ENCODE data around the gene SOX15. TPM values are rescaled to one million over a fixed set of nuclear protein-coding genes. Genes with fewer than 3 reads are reported as not detected.

Gene SOX15

GRCh38 chr17:7541074-7541621 is 48.7 kb downstream of the SOX15 start:
- no peak overlapping the region for H2AK5ac ChIP-seq (ENCODE audit: low read depth, low read length)
- no peak for DNase-seq (ENCODE audit: low spot score)

GRCh38 chr17:7538891-7539545 is 50.9 kb downstream of the SOX15 start:
- H2BK15ac ChIP-seq (ENCODE audit: low read length): no peak overlapping the region
- no peak overlapping the region for H3K27ac ChIP-seq (replicated peaks; ENCODE audit: low read length)
- H3K4ac ChIP-seq (ENCODE audit: low read length): no peak overlapping the region
- no peak overlapping the region for H2BK12ac ChIP-seq (ENCODE audit: low read length)
- peaks cover 9 to 13% of the 10 kb centered on the region in 2 donors for H3K9me3 ChIP-seq (replicated peaks in 1 of 2; ENCODE audit: control insufficient read depth in 2 of 2, insufficient read depth in 1 of 2, low read depth in 1 of 2, low read length in 2 of 2)
- H3K9ac ChIP-seq (ENCODE audit: low read depth, low read length, poor library complexity): no peak overlapping the region
- H3K79me1 ChIP-seq (ENCODE audit: low read depth, low read length): no peaks in the 10 kb centered on the region
- no peak overlapping the region for H4K8ac ChIP-seq (ENCODE audit: low read depth, low read length)
- peak overlapping the region; percentile 64 for H2AFZ ChIP-seq (ENCODE audit: low read length)
- no peak overlapping the region for H2BK120ac ChIP-seq (ENCODE audit: low read depth, low read length)
- peaks cover 0 to 8% (median 0%) of the 10 kb centered on the region in 3 experiments for H3K27me3 ChIP-seq (ENCODE audit: control insufficient read depth in 3 of 3, insufficient read depth in 3 of 3, low read depth in 1 of 3, low read length in 3 of 3)
- no peak overlapping the region for H3K4me2 ChIP-seq (ENCODE audit: insufficient read depth, low read length, poor library complexity, severe bottlenecking)
- no peaks in the 10 kb centered on the region for H3K36me3 ChIP-seq (replicated peaks in 1 of 2; ENCODE audit: control insufficient read depth in 2 of 2, insufficient read depth in 2 of 2, low read length in 2 of 2)
- H3K14ac ChIP-seq (ENCODE audit: low read length): no peak overlapping the region
- no peaks in the 10 kb centered on the region for H3K4me1 ChIP-seq (ENCODE audit: control insufficient read depth in 2 of 2, insufficient read depth in 1 of 2, low read depth in 1 of 2, low read length in 2 of 2)
- H4K91ac ChIP-seq (ENCODE audit: low read depth, low read length, poor library complexity): no peak overlapping the region
- H3K4me3 ChIP-seq (ENCODE audit: low read length in 2 of 2): no peak overlapping the region
- H3K23ac ChIP-seq (ENCODE audit: low read depth, low read length, poor library complexity): no peak overlapping the region
- no peak overlapping the region for H2BK5ac ChIP-seq (ENCODE audit: low read length)
- H3K18ac ChIP-seq (ENCODE audit: low read length): no peak overlapping the region
- no peak for DNase-seq (ENCODE audit: low spot score)
- no peak overlapping the region for H2AK5ac ChIP-seq (ENCODE audit: low read depth, low read length)
- WGBS, 2 donors (ENCODE audit: extremely low coverage in 2 of 2, insufficient read length in 2 of 2, insufficient replicate concordance in 1 of 2): no CpG with 5 or more reads among the region's 11 CpGs

More at GRCh38 chr17:7541074-7541621, 48.7 kb downstream of the SOX15 start:
- H2AFZ ChIP-seq (ENCODE audit: low read length): no peak overlapping the region
- no peak overlapping the region for H4K91ac ChIP-seq (ENCODE audit: low read depth, low read length, poor library complexity)
- peak overlapping the region in 1 of 2 donors; percentile 13 for H3K4me3 ChIP-seq (ENCODE audit: low read length in 2 of 2)
- no peak overlapping the region for H3K23ac ChIP-seq (ENCODE audit: low read depth, low read length, poor library complexity)
- H3K4me1 ChIP-seq (ENCODE audit: control insufficient read depth in 2 of 2, insufficient read depth in 1 of 2, low read depth in 1 of 2, low read length in 2 of 2): no peaks in the 10 kb centered on the region
- H3K36me3 ChIP-seq (replicated peaks in 1 of 2; ENCODE audit: control insufficient read depth in 2 of 2, insufficient read depth in 2 of 2, low read length in 2 of 2): no peaks in the 10 kb centered on the region
- H2BK120ac ChIP-seq (ENCODE audit: low read depth, low read length): no peak overlapping the region
- no peak overlapping the region for H3K9ac ChIP-seq (ENCODE audit: low read depth, low read length, poor library complexity)
- peaks cover 9 to 13% of the 10 kb centered on the region in 2 donors for H3K9me3 ChIP-seq (replicated peaks in 1 of 2; ENCODE audit: control insufficient read depth in 2 of 2, insufficient read depth in 1 of 2, low read depth in 1 of 2, low read length in 2 of 2)
- no peak overlapping the region for H2BK15ac ChIP-seq (ENCODE audit: low read length)
- no peak overlapping the region for H3K14ac ChIP-seq (ENCODE audit: low read length)
- no peak overlapping the region for H2BK5ac ChIP-seq (ENCODE audit: low read length)
- H2BK12ac ChIP-seq (ENCODE audit: low read length): no peak overlapping the region
- H3K4ac ChIP-seq (ENCODE audit: low read length): no peak overlapping the region
- no peak overlapping the region for H3K27ac ChIP-seq (replicated peaks; ENCODE audit: low read length)
- WGBS, 2 donors (ENCODE audit: extremely low coverage in 2 of 2, insufficient read length in 2 of 2, insufficient replicate concordance in 1 of 2): no CpG with 5 or more reads among the region's 9 CpGs
- peaks cover 0 to 16% (median 0%) of the 10 kb centered on the region in 3 experiments for H3K27me3 ChIP-seq (ENCODE audit: control insufficient read depth in 3 of 3, insufficient read depth in 3 of 3, low read depth in 1 of 3, low read length in 3 of 3)
- no peak overlapping the region for H3K4me2 ChIP-seq (ENCODE audit: insufficient read depth, low read length, poor library complexity, severe bottlenecking)
- H3K79me1 ChIP-seq (ENCODE audit: low read depth, low read length): no peaks in the 10 kb centered on the region
- no peak overlapping the region for H4K8ac ChIP-seq (ENCODE audit: low read depth, low read length)
- H3K18ac ChIP-seq (ENCODE audit: low read length): peak overlapping the region; percentile 44

Small RNA genes lying within 50 kb of the gene (small RNA-seq; reads per million reads assigned to genes)
- gene CD68 (ENCODE audit: insufficient read depth) (not detected), gene SNORA48 (ENCODE audit: insufficient read depth) (not detected), gene SNORD10 (ENCODE audit: insufficient read depth) (not detected)

All from neuronal stem cell (in vitro differentiated cells).